GM18519 (cell line): ENCODE results near the gene AAMP.
"Not testable (repeated sequence)": the region's sequence is repeated elsewhere in the genome, so short reads cannot be mapped to it uniquely, and the experiment has no call there.

ENCODE experiments used
- ATAC-seq: cut with Tn5 transposase; IDR thresholded peaks from one replicate; pipeline ENCODE4 v1.9.1; 2021; ENCODE audit warnings: mild to moderate bottlenecking, moderate library complexity; ENCODE audit not compliant: unreplicated experiment, low FRiP score

Gene AAMP

DNA sequence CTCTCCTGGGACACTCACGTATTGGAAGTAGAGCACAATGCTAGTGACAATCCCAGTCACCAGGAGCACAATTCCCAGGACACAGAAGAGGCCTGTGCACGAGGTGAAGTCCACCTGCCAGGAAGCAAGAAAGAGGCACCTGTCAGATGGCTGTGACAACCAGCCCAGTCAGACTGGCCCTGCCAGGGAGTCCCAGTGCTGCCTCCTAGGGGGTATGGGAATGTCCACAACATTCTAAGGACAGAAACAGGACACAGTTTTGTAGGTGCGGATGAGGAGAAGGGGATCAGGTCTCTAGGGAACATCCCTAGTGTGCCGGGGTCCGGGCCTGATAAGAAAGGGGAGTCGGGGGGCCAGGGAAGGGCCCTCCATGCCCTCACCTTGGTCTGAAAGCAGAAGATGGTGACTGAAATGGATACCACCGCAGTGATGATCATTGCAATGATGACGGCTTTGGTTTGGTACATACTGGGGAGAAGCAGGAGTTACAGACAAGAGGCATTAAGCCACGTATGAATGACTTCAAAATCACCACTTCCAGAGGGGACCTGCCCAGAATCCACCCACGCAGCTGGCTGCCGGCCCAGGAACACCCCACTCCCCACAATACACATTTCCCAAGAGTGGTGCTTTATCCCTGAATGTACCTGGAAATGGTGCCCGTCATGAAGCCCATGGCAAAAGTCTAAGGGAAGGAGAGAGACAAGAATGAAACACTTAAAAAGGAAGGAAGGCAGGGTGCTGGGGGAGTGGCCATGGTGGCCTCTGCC lies 7.2 kb upstream of the AAMP start:
- no peak for ATAC-seq

DNA sequence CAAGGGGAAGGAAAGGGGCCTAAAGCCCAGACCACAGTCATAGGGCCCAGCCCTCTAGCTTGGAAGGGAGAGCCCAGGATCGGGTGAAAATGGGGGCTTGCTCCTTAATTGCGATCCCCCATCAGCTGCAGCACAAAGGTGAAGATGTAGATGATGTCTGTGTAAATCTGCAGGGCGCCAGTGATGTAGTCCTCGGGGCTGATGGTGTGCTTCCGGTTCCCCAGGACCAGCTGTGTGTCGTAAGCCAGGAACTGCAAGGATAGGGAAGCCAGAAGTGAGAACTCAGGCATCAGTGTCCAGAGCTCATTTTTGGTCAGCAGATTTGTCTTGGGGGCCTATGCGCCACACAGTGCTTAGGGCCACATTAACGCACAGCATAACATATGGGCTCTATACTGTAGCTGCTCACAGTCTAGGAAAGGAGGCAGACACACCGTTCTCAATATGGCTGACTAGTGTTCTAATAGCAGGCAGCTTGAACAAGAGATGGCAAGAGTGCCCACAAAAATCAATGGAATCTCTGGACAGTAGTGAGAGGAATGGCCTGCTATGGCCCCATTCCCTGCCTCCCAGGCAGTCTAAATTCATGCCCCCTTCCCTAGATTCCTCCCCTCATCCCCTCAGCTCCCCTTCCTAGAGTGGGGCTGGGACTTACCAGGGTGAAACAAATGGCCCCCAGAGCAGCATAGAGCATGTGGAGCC lies 5.6 kb upstream of the AAMP start:
- ATAC-seq = no peak

DNA sequence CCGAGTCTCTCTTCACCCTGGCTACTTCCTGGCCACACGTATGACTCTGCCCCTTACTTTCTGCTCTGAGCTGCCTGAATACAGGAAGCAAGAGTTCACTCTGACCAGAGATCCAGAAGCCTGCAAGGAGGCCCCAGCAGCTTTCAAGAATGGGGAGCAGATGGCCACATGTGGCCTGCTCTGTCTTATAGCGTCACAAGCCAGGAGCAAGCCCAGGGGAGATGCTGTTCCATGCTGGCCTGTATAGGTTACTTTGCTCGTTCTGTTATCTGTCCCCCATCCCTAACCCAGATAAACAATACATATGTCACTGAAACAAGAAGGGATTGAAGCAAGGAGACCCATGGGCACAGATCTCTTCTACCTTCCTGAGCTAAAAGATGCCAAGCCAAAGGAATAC lies 4.6 kb upstream of the AAMP start:
- no peak for ATAC-seq

DNA sequence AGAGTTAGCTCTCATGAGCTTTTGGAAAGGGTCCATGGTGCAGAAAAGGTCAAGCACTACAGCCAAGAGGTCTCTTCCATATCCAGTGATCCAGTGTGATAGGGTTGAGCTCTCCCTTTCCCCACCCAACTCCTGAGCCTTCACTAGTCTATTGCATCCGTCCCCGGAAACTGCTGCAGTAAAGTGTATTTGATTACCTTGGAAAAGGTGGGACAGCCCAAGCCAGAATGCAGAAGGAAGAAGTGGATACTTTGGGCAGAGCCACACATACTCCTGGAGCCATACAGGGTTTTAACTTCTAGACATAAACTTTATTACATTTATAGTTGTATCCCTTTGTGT lies 3.9 kb upstream of the AAMP start:
- no peak for ATAC-seq

DNA sequence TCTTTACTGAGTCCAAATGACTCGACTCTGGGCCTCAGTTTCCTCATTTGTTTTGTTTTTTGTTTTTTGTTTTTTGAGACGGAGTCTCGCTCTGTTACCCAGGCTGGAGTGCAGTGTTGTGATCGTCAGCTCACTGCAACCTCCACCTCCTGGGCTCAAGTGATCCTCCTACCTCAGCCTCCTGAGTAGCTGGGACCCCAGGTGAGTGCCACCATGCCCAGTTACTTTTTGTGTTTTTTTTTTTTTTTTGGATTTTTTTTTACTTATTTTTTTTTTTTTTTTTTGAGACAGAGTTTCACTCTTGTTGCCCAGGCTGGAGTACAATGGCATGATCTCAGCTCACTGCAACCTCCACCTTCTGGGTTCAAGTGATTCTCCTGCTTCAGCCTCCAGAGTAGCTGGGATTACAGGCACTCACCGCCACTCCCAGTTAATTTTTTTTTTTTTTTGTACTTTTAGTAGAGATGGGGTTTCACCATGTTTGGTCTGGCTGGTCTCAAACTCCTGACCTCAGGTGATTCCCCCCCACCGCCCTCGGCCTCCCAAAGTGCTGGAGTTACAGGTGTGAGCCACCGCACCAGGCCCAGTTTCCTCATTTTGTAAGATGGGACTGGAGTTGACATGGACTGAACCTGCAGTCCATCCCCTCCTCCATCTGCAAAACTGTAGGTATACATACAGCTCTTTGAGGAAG lies 3.4 kb upstream of the AAMP start:
- not testable (repeated sequence) for ATAC-seq

DNA sequence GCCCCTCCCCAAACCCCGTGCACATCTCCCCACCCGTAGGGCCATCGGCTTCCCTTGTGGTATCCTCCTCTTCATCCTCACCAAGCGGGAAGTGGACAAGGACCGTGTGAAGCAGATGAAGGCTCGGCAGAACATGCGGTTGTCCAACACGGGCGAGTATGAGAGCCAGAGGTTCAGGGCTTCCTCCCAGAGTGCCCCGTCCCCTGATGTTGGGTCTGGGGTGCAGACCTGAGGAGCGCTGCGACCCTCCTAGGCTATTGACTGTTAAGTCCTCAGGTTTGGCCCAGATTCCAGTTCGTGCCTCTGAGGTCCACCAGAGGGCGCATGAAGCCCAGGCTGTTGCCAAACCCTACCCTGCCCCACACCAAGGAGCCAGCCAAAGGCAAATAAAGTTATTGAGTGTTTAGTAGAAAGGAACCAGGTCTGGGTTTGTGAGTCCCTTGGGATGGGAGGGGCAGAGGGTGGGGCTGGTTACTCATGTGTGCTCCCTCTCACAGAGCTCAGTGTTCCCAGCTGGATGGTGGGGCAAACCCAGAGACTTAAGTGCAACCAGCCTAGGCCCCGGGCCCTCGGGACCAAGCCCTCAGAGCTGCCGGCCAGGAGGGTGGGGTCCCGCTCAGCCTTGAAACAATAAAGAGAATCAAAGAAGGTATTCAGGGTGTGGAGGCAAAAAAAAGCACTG lies 2.7 kb upstream of the AAMP start:
- no peak for ATAC-seq

DNA sequence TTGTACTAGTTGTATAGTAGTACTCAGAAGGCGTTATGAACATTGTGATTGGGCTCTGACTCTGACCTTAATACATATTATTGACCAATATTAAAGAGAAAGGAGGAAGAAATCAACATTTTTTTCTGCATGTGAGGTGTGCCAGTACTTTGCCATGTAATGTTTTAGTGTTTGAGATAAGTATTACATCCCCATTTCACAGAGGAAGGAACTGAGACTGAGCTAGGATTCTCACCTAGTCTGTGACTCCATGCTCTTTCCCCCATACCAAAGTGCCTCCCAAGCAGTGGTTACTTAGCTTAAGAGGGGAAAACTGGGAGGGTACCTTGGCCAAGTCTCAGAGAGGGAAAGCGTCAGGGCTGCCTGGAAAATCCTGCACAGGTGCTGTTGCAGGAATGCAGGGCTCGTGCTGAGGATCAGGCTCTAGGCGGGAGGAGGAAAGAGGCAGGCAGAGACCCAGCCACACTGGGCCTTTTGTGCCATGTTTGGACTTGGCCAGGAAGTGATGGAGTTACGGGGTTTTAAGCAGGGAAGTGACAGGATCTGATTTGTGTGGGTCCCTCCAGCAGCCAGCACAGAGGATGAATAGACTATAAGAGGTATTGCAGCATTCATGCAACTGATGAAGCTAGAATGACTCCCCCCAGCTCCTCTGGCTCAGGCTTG lies 2.1 kb upstream of the AAMP start:
- ATAC-seq = no peak

- ATAC-seq = no peak
Measured at GRCh38 chr2:218271487-218271797, 1.5 kb upstream of the AAMP start.

DNA sequence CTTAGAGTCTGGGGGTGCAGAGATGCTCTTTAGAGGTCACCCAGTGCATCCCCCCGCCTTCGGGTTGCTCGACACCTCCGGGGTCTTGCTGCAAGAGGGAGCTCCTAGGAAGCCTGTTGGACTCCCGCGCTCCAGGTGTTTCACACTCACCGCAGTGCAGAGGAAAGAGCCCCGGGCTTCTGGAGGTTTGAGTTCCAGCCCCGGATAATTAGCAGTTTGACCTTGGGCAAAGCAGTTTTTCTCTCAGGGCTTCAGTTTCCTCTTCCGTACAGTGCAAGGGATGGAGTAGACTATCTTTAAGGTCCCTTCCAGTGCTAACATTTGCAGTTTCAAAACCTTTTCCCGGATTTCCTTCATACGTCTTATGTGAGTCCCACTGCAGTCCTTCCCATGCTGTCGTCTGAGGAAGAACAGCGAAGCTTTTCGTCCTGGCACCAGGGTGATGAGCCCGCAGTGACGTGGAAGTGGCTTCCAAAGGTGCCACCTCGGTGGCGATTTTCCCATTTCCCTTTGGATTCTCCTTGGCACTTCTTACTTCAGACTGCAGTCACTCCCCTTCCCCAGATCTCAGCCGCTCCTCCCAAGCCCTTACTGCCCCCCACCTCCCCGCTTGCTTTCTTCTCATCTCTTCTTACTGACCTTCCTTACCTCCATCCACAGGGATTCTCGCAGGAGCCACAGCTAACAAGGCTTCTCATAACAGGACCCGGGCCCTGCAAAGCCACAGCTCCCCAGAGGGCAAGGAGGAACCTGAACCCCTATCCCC lies 967 bp upstream of the AAMP start:
- no peak for ATAC-seq

- no peak for ATAC-seq
Measured at GRCh38 chr2:218267259-218267658, 2.7 kb downstream of the AAMP start.

DNA sequence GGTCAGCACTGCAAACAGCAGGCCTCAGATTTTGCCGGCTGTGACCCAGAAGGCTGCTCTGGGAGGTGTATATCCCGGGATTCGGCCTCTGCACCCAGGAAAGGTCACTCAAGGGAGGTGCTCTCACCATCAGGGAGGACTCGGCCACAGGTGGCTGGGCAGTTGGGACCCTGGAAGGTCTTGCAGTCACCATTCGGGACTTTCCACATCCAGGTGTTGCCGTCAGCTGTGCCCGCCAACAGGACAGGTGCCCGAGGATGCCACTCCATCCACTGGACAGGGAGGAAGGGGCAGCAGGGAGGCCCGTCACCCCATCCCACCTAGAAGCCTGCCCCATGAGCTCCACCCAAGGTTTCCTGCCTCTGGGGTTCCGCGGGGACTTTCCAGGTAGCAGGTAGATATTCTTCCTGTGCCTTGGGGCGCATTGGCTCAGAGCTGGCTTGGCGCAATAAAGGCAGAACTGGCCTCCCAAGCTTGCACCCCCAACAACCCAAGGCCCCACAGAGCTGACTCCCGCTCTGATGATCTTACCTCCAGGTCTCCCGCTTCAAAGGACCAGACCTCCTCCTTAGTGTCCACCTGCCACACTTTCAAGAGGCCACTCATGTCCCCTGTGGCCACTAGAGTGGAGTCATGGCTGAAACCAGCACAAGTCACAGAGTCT lies 3.5 kb downstream of the AAMP start:
- no peak for ATAC-seq

- no peak for ATAC-seq
Measured at GRCh38 chr2:218265626-218266025, 4.3 kb downstream of the AAMP start.

DNA sequence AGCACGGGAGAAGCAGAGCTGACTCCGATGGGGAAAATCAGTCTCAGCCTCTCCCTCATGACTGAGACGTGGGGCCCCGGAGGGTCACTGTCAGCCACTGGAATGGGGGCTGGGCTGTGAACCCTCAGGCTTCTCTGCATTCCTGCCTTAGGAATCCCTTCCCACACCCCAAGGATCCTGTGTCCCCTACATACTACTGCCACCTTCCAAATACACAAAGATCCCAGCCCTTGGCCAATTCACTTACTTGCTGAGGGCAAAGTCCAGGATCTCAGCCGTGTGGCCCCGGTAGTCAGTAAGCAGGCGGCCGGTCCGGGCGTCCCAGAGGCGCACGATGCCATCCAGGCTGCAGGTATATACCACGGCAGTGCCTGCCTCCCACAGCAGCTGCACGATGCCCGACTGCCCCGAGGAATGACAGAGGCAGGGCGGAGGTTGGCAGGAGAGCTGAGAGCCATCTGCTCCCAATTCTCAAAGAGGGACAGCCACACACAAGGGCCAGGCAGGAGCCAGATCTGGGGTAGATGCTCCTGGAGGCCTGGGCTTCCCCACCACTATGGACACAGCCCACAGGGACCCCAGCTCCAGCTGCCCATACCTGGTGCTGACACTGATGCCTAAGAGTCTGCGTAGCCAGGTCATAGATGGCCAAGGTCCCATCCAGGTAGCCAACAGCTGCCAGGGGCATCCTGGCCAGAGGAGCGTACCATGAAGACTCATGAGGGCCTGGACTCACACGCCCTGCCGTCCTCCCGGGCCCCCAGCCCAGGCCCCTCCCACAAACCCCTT lies 5.0 kb downstream of the AAMP start:
- ATAC-seq = no peak

DNA sequence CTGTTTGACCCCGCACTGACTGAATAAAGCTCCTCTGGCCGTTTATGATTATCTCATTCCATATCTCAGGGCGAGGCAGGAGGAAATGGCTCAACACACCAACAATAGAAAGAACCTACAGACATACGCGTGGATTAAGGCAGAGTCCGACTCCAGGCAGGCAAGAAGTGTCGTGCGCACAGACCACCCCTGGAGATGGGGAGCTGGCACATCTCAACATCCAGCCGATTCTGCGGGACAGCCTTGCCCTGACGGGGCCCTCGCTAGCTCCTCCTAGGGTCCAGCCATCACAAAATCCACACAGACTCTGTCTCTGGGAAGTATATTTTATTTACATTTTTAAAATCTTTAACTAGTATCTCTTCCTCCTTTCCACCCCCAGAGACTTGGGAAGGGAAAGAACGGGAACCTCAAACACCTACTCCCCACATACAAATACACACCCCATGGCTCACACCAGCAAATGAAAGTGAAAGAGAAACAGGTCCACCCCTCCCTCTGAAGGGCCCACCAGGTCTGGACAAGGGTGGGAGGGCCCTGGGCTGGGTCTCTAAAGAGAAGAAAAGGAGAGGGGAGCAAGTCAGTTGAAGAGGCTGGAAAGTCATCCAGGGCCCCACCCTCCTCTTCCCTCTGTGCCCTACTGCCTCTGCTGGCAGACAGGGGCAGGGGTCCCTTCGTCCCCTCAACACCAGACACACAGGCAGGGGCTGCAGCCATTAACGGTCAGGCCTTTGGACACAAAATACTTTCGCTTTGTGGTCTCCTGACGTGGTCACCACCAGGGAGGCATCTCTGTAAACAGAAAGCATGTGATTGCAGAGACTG lies 5.9 kb downstream of the AAMP start:
- ATAC-seq = no peak

GRCh38 chr2:218262631-218263586 lies 7.0 kb downstream of the AAMP start:
- ATAC-seq = no peak

DNA sequence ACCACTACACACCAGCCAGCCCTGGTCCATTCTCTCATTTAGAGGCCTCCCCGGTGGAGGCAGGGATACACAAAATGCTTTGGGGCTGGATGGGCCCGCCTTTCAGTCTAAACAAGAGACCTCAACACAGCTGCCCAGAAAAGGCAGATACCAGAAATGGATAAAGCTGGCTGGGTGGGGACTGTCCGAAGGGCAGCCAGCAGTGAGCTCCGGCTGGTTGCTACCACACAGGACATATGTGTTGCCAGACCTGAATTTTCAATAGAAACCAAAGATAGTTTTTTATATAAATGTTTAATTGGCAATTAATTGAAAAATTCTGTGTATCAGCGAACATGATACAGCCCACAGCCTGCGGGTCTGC lies 7.7 kb downstream of the AAMP start:
- no peak for ATAC-seq
